HG02938 (cell line): ENCODE results near the gene B4GAT1.
"Not testable (repeated sequence)": the region's sequence is repeated elsewhere in the genome, so short reads cannot be mapped to it uniquely, and the experiment has no call there.

Experiments used
- ATAC-seq: cut with Tn5 transposase; IDR thresholded peaks from one replicate; pipeline ENCODE4 v1.9.1; 2021; ENCODE audit warnings: mild to moderate bottlenecking, moderate library complexity; ENCODE audit not compliant: unreplicated experiment

B4GAT1 gene

GRCh38 chr11:66363805-66364535 is 16.5 kb upstream of the B4GAT1 start:
- ATAC-seq = no peak

GRCh38 chr11:66363187-66363601 is 15.8 kb upstream of the B4GAT1 start:
- no peak for ATAC-seq

- no peak for ATAC-seq
Observed at GRCh38 chr11:66362481-66363147, 15.2 kb upstream of the B4GAT1 start.

DNA sequence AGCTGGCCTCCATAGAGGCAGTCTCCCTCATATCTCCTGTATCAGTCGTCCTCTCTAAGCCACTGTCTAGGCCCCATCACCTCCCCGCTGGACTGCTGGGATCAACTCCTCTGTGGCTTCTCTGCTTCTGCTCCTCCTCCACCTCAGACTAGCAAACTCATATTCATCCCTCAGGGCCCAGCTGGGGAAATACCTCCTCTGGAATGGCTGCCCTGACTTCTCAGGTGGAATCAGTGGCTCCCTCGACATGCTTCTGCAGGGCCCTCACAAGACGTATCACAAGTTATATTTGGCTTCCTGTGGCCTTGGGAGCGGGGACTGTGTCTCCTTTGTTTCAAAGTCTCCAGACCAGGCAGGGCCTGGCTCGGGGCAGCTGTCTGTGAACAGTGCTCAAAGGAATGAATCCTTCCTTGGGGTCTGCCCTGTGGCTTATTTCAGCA is 14.1 kb upstream of the B4GAT1 start:
- ATAC-seq = no peak

GRCh38 chr11:66360406-66361073 is 13.1 kb upstream of the B4GAT1 start:
- no peak for ATAC-seq

GRCh38 chr11:66359662-66360087 is 12.2 kb upstream of the B4GAT1 start:
- ATAC-seq = no peak

DNA sequence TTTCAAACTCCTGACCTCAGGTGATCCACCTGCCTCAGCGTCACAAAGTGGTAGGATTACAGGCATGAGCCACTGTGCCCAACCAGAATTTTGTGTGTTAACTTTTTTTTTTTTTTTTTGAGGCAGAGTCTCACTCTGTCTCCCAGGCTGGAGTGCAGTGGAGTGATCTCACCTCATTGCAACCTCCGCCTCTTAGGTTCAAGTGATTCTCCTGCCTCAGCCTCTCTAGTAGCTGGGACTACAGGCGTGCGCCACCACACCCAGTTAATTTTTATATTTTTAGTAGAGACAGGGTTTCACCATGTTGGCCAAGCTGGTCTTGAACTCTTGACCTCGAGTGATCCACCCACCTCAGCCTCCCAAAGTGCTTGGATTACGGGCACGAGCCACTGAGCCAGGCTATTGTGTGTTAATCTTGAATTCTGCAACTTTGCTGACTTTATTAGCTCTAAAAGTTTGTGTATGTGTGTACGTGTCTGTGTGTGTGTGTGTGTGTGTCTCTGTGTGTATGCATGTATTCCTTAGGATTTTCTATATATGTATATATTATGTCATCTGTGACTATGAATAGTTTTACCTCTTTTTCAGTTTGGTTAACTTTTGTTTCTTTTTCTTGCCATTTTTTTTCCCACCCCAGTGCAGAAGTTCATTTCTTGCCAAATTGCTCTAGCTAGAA is 3.3 kb upstream of the B4GAT1 start:
- ATAC-seq = not testable (repeated sequence)

DNA sequence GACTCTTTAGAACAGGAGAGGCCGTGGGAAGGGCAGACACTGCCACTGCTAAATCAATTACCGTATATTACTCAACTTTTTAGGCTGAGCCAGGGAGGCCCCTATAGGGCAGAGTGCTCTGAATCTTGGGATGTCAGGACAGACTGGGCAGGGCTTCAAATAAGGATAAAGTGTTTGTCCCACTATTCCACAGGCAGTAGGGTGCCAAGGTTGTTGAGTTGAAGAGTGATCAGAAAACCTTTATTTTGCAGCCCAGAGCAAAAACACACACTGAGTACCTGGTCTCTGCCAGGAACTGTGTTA is 1.6 kb upstream of the B4GAT1 start:
- ATAC-seq = no peak

DNA sequence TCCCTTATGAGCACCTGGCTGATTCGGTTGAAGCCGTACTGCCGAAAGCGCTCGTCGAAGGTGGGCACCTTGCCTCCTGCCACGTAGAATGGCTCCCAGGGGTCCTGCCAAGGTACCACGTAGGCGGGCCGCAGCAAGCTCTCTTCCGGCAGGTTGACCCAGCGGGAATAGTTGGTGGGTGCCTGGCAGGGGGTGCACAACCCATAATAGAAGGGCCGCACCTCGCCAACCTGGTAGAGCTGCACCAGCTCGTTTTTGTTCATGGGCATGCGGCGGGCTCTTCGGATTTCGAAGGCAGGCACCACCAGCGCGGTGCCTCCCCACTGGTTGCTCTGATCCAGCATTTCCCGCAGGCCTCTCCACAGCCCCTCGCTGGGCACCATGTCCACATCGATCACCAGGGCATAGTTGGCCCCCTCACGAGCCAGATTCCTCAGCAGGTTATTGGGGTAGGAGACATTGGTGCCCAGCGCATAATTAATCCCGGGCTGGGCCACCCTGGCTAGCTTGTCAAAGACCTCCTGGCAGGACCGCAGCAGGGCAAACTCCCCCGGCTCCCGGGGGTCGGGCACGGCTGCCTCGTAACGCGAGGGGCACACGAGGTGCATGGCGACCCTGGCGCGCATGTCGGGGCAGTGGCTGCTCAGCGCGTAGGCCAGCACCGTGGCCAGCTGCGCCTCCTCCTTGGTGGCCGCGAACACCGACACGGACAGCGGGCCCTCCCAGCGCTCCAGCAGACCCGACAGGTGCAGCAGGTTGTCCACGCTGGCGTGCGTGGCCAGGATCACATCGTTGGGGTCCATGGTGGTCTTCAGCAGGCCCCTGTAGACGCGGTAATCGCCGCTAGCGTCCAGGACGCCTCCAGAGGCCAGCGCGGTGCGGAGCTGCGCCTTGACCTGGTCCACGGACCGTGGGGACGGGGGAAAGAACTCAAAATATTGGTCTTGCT is 679 bp downstream of the B4GAT1 start:
- ATAC-seq = no peak

GRCh38 chr11:66345316-66345649 is 2.1 kb downstream of the B4GAT1 start:
- peak; percentile 6 for ATAC-seq

DNA sequence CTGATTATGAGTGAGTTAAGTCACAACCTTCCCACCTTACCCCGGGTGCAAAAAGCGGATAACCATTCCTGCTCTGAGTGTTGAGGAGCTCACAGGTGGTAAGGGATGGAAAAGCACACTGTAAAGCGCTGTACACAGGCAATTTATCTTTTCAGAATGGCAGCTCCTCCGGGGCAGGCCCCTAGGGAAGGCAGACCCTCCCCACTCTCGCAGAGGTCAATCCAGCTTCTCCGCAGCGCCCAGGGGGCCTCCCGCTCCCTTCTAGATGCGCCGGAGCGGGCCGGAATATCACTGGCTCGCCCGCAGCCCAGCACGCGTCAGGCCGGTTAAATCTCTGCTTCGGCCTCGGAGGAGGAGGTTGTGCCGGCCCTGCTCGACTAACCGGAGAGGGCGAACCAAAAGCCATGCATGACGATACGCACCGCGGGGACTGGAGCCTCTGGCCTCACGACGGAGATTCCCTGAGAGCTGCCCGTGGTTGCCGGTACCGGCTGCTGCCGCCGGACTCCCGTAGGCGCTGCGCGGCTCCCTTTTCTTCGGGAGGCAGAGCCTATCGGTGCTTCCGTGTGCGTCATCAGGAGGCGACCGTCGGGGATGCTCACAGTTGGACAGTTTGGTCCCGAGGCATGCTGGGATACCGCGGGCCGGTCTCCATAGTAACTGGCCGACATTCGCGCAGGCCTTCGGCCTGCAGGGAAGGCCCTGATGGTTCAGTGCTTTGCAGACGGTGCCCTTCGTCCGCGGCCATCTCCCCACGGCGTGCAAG is 2.7 kb downstream of the B4GAT1 start, which contains the start of gene BRMS1:
BRMS1 (minus strand) TSS at position 555 of the 766 bp plus-strand sequence. CDS start 2,870 bp downstream, outside the sequence.
- peak; percentile 65 for ATAC-seq

DNA sequence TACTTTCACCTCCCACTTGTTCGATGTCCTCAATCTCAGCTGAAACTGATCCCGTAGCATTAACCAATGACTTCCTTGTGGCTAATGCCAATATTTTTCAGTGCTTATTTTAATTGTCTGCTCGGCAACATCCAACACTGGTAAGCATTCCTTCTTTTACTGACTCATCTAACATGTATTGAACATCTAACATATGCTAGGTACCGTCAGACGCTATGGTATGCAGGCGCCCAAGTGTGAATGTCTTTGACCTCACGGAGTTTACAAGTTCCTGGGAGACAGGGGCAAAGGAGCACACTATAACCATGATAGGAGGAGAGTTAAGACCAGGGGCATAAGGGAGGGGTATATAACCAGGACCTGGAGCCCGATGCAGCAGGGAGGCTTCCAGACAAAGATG is 4.3 kb downstream of the B4GAT1 start:
- no peak for ATAC-seq

- ATAC-seq = no peak
Observed at GRCh38 chr11:66341502-66342126, 5.8 kb downstream of the B4GAT1 start.

- ATAC-seq = no peak
Observed at GRCh38 chr11:66340596-66341501, 6.6 kb downstream of the B4GAT1 start.

- ATAC-seq = no peak
Observed at GRCh38 chr11:66339686-66340483, 7.5 kb downstream of the B4GAT1 start.

- ATAC-seq = no peak
Observed at GRCh38 chr11:66339162-66339675, 8.2 kb downstream of the B4GAT1 start.
